ENCODE measurements around the gene PARD3B.

The PARD3B gene

DNA sequence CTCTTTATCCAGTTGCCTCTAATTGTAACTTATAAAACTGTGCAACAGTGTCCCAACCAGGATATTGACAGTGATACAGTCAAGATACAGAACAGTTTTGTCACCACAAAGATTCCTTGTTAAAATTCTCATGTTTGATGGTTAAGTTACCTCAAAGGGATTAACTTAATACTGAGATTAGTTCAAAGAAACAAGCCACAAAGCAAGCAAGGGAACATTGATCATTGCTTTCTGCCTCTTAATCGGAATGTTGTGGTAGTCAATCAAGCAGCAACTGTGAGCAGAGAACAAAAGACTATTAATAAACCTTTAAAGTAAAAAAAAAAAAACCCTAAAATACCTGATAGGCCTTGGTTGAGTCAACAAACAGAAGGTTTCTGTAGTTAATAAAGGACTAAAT, 352.3 kb downstream of the PARD3B start:
- no peak for DNase-seq (ENCODE audit: low spot score)

DNA sequence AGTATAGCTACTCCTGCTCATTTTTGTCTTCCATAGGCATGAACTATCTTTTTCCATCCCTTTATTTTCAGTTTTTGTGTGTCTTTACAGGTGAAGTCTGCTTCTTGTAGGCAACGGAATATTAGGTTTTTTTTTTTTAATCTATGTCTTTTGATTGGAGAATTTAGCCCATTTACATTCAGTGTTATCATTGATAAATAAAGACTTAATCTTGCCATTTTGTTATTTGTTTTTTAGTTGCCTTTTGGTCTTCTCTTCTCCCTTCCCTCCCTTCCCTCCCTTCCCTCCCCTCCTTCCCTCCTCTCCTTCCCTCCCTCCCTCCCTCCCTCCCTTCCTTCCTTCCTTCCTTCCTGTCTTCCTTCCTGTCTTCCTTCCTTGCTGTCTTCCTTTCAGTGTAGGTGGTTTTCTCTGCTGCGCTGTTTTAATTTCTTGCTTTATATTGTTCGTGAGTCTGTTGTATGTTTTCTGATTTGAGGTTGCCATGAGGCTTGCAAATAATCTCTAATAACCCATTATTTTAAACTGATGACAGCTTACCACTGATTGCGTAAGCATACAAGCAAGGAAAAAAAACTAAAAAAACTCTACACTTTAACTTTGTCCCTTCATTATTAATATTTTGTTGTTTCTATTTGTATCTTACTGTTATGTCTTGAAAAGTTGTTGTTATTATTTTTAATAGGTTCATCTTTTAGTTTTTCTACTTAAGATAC, 353.8 kb downstream of the PARD3B start:
- no peak for DNase-seq (ENCODE audit: low spot score)

DNA sequence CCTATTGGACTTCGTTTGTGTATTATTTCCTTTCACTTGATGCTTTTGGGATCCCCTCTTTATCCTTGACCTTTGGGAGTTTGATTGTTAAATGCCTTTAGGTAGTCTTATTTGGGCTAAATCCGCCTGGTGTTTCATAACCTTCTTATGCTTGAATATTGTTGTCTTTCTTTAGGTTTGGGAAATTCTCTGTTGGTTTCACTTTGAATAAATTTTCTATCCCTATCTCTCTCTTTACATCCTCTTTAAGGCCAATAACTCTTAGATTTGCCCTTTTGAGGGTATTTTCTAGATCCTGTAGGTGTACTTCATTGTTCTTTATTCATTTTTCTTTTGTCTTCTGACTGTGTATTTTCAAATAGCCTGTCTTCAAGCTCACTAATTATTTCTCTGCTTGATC, 354.7 kb downstream of the PARD3B start:
- no peak for DNase-seq (ENCODE audit: low spot score)

DNA sequence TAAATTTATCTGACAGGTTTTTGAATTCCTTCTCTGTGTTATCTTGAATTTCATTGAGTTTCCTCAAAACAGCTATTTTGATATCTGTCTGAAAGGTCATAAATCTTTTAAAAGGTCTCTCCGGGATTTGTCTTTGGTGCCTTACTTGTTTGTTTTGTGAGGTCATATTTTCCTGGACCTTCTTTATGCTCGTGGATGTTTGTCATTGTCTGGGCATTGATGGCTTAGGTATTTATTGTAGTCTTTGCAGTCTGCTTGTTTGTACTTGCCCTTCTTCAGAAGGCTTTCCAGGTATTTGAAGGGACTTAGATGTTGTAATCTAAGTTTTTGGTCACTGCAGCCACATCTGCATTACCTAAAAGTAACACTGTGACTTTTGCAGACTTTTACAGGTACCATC, 355.2 kb downstream of the PARD3B start:
- no peak for DNase-seq (ENCODE audit: low spot score)

DNA sequence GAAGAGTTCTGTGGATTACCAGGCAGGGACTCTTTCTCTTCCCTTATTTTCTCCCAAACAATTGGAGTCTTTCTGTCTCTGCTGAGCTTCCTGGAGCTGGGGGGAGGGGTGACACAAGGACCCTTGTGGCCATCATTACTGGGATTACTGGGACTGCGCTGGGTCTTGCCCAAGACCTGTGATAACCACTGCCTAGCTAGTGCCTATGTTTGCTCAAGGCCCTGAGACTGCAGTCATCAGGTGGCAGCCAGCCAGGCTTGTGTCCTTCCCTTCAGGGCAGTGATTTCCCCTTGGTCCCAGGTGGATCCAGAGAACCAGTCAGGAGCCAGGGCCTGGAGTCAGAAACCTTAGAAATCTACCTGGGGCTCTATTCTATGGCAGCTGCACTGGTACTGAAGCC, 355.6 kb downstream of the PARD3B start:
- no peak for DNase-seq (ENCODE audit: low spot score)

DNA sequence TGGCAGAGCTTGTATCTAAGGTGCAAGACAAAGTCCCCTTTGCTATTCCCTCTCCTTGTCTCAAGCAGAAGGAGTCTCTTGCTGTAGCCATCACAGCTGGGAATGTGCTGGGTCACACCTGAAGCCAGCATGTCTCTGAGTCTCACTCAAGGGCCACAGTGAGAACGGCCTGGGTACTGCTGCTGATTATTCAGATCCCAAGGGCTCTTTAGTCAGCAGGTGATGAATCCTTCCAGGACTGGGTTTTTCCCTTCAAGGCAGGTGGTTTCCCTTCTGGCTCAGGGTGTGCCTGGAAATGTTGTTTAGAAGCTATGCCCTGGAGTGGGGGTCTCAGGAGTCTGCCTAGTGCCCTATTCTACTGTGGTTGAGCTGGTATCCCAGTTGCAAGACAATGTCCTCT, 356.3 kb downstream of the PARD3B start:
- DNase-seq (ENCODE audit: low spot score) = no peak

DNA sequence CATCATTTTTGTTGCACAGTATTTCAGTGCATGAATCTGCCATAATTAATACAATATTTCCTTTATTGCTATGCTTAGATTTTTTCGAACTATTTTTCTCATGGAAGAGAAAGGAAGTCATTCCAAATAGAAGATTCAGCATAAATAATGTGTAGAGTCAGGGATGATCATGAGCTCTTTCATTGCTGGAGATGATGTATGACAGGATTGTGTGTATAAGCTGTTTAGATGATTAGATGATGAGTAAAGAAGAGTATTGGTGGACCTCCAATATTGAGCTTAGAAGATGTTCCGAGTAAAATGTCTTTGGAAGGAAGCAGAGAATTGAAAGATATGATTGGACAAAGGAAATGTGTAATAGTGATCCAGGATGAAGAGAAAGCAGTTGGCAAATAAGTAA, 364.5 kb downstream of the PARD3B start:
- no peak for DNase-seq (ENCODE audit: low spot score)

DNA sequence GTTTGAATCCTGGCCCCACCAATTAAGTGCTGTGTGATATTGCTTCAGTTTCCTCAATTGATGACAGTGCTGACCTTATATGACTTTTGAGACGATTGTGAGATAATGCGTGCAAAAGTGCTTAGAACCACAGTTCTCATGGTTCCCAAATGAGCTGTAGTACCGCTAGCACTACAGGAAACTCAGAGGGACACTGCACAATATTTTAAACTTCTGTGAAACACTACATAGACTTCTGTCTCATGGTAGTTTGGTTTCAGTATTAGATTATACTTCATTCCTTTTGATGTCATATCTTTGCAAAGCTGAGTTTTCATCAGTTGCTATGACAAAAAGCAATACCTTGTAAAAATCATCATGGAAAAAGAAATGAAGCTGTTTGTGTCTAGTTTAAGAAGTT, 368.0 kb downstream of the PARD3B start:
- DNase-seq (ENCODE audit: low spot score) = no peak

DNA sequence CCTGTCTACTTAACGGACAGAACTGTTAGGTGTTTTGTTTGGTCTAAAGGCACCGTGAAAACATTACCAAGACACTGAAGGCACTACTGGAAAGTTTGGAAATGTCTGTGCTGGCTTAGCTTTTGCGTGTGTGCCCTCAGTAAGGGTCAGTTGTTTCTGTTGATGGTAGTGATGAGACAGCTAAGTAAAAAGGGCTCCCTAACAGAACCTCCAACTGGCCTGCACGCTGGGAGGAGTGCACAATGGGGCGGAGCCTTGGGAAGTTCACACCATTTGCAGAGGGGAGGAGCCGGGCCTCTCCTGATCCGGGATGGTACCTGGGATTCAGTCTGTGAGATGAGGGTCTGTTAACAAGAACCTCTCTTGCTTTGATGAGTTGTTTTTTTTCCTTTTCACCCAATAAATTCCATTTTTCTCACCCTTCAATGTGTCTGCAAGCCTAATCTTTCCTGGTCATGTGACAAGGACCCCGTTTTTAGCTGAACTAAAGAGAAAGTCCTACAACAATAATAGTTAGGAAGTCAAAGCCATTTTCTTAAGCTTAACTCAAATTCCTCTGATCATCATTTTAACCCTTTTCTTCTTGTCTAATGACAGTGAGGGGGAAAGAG, 368.7 kb downstream of the PARD3B start:
- DNase-seq (ENCODE audit: low spot score) = no peak

DNA sequence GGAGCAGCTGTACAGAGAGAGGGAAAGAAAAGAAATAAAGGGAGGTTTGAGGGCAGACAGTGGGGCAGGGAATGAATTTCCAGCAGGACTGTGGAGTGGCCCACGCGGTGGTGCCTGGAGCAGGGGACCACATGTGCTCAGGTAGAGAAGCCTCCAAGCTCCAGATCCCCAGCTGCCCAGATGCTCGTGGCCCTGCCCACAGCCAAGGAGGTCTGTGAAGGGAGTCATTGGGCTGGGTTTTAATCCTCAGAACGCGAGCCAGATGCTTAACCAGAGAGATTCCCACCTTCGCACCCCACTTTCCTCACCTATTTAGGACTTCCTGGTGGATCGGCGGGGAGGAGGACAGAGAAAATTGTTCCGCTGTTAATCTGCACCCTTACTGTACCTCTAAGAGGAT, 369.4 kb downstream of the PARD3B start:
- no peak for DNase-seq (ENCODE audit: low spot score)

DNA sequence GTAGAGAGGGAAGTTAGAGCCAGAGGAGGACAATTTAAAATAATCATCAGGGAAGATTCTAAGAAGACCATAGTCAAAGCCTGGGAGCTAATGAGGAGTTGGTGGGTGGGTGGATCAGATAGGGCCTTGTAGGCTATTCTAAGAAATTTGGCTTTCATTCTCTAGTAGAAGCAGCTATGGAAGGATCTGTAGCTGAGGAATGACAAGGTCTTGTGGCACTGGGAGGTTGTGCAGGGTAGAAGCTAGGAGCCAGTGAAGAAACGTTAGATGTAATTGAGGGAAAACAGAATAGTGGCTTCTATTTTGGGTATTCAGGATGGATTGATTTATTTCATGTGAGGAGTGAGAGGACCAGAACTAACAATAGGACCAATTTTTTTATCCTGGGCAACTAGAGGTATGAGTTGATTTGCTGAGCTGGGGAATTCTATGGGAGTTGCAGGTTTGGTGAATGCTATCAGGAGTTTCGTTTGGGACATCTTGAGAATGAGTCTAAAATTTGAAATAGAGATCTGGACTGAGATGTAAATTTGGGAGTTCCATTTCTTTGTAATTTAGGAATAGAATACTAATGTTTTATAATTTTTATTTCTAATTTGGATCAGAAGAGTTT, 371.9 kb downstream of the PARD3B start:
- DNase-seq (ENCODE audit: low spot score) = no peak

DNA sequence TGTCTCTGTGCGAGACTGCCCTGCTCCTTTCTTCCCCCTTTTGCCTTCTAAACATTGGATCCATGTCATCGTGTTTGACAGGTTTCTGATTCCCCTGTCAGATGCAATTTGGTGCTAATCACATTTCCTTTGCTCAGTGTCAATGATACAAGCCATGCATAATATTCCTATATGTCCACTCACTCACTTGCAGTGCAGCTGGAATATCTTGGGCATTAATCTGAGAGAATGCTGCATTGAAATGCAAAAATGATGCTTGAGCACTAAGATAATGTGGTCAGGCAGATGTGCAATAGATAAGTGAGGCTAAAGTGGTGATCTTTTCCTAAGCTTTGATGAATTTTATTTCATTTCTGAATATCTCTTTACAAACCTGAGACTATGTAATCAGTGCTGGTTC, 375.5 kb downstream of the PARD3B start:
- DNase-seq (ENCODE audit: low spot score) = no peak

DNA sequence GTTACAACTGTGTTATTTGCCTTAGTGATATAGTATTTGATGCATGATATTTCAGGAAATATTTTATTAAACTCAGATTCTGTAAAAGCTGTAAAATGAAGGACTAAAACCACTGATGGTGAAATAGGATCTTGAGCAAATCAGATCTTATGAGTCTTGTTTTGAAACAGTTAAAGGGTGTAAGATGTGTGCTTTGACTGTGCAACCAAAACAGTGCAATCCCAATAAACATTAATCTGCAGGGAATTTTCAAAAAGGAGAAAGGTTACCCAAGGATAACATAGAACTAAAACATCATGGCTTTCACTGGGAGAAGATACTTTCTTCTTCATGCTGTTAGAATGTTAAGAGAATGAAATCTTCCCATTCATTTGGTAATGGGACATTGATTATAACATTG, 378.7 kb downstream of the PARD3B start:
- no peak for DNase-seq (ENCODE audit: low spot score)

DNA sequence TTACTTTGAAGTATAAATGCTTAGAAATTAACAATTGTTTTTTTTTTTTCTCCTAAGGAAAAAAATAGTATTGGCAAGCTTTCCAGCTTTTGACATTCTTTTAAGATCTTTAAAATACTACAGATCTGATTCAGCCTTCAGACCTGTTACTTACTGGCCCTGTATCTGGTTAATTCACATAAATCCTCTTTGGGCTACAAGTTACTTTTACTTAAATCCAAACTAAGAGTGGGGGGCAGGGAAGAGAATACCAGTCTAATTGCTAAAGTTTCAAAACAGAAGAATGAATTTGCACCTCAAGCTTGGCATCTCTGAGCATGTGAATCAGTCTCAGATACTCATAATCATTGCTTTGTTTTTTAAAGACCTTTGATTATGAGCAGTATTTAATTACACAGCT, 386.3 kb downstream of the PARD3B start:
- DNase-seq (ENCODE audit: low spot score) = no peak

DNA sequence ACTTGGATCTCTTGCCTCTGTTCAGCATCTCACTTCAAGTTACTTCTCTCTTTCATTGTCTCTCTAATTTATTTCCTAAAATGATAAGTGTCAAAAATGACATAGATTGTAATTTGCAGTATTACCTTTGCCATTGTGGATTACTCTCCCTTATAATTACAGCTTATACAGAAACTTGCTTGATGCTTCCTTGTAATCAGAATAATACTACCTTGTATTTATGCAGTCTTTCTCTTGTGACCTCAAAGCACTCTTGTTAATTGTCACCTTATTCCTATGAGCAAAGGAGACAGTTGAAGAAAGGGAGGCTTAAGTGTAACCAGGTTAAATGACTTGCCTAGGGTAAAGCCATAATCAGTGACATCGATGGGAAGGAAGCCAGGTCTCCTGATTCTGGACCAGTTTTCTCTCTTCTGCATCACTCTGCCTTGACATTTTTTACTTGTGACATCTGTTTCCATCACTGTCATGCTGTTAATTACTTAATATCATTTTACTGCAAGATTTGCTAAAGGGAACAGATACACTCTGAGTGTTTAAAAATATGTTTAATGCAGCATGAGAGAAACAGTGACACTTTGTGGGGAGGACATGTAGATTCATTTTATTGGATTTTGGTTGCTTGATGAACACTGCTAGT, 388.6 kb downstream of the PARD3B start:
- no peak for DNase-seq (ENCODE audit: low spot score)

DNA sequence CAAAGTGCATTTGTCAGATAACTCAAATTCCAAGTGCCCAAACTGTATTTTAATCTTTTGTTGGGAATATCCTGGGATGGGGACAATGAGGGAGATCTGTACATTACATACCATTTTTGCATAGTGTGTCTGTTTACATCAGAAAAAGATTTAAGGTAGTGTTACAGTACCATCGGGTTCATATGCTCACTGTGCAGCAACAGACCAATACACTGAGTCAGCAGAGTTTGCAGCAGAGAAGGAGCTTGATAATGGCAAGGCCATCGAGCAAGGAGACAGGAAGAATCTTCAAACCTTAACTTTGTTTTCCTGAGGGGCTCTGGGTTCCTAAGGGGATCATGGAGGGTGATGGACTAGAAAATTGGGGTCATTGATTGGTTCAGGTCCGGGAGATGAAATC, 399.7 kb downstream of the PARD3B start:
- no peak for DNase-seq (ENCODE audit: low spot score)

DNA sequence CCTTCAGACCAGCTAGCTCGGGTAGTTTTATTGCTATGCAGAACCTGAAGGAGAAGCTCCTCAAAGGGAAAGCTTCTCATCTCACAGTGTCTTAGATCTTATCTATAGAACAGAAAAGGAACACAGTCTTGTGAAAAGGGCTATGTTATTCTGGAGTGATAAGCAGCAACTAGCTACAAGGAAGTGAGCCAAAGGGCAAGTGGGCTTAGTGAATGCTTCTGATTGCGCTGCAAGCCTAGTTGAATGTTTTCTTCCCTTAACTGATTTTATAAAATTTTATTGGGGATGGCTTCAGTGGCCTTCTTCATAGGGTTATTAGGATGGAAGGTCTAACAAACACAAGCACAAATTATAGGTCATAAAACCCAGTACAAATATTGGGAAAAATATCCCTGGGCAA, 400.1 kb downstream of the PARD3B start:
- DNase-seq (ENCODE audit: low spot score) = no peak

DNA sequence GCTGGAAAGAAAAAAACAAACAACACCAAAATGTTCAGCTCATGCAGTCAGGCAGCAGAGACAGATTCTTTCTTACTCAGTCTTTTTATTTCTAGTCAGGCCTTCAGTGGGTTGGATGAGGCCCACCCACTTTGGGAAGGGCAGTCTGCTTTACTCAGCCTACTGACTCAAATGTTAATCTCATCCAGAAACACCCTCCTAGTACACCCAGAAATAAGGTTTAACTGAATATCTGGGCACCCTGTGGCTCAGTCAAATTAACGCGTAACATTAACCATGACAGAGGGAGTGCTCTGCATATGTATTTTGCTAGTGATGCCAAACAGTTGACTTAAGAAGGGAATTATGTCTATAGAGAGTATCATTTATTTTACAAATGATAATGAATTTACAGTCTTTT, 401.6 kb downstream of the PARD3B start:
- DNase-seq (ENCODE audit: low spot score) = no peak

DNA sequence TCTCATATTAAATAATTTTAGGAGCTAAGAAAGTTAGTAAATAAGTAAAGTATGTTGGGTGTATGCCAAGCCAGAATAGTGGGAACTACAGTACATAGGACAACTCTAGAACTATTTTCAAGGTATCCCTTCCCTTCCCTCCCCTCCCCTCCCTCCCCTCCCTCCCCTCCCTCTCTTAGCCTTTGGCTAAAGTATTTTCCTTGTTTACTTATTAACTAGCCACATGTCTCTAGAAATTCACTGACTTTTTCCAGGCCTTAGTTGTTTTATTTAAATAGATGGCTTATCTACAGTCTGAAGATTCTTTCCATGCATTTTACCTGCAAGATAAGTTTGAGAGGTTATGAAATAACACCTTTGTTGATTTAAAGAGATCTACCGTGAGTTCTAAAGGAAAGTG, 402.1 kb downstream of the PARD3B start:
- DNase-seq (ENCODE audit: low spot score) = no peak

DNA sequence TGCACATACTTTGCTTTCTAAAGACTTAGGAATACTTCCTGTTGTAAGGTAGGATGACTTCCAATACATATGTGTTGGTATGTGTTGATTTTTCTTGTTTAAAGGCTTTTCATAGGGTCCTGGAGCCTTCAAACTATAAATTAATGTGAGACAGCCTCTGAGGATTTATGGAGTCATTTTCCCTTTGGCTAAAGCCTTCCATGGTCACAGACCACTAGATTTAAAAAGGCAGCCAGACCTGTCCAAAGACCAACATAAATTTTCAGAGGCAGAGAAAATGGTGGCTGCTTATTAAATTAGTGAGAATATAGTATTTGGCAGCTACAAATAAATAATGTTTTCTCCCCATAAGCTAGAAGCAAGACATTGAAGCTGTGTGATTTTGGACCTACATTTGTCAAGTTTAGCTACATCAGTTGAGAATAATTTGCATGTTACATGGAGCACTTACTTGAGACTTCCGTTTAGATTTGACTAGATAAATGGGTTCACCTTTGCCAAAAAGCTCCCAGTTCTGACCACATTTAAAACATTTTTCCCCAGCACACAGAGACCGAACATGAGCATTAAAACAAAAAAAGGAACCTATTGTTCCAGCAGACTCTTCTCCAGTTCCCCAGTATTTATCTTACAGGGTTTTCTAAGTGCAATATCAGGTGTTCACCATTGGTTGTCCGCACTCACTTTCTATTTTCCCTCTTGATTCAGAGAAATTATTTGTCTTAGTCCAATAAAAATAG, 402.9 kb downstream of the PARD3B start:
- DNase-seq (ENCODE audit: low spot score) = no peak

DNA sequence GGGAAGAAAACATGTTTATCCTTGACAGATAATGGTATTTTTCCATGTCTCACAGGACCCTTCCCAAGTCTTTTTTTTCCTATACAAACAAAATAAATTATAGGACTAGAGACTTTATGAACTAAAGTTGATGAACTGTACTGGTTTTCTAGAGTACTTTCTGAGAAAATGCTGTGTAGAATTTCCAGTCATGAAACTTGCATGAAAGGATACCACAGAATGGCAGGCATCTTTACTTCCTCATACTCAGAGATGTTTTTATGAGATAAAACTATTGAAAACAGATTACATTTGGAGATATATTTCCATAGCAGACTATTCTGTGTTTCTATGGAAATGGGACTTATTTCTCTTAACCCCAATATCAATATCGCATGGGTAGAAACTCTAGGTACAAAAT, 403.5 kb downstream of the PARD3B start:
- no peak for DNase-seq (ENCODE audit: low spot score)

DNA sequence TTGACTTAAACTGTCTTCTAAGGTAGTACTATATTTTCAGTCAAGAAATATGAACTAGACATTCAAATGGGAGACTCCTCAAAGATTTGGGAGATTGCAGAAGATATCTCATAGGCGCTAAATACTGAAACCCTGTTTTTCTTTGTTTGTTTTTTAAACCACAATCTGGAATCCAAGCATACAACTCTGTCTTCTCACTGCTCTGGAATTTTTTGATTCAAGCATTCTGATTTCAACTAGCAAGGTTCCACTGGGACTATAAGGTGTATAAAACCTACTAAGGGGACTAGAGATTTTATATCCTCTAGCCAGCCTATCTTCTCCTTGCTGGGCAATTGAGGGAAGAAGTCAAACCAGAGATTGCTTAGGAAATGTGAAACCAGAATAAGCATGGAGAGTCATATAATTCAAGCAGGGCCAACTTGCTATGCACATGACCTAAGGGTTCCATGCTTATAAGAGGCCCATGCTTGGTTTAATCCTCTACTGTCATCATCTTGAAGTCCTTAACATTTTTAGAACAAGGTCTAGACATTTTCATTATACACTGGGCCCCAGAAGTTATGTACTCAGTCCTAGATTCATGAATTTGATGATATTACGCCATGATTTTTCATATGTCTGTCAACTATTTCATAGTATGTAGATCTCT, 405.5 kb downstream of the PARD3B start:
- DNase-seq (ENCODE audit: low spot score) = no peak
